NCI-H1092 treated with DMSO at 0.1 percent for 48 hours (cell line): Measurements from ENCODE around the gene NPY.
A peak's percentile ranks its signal among the peaks of the same experiment; 100 is the strongest.
"Not testable (repeated sequence)": the region's sequence is repeated elsewhere in the genome, so short reads cannot be mapped to it uniquely, and the experiment has no call there.

Experiments
- DNase-seq: peaks from one replicate; lab custom pipeline; 2025; lab: John Stamatoyannopoulos, UW

The NPY gene

GRCh38 chr7:24283897-24284698 is at the start of gene NPY:
TSS of gene NPY (plus strand) at chr7:24284190. CDS start at chr7:24285241, 1,051 bp downstream.
- no peak for DNase-seq

DNA sequence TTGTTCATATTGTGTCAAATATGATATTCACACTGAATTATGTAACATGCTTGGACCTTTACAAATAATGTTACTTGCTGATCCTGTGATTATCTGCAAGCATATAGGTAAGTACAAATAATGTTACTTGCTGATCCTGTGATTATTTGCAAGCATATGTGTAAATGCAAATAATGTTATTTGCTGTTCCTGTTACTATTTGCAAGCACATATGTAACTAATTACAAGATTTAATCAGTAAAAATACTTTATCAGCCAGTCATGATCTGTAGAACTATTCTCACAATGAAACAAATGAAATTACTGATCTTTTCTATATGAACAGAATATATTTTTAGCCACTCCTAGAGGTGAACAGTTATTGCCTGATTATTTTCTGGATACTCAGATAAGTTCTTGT is 44.7 kb upstream of the NPY start:
- no peak for DNase-seq

DNA sequence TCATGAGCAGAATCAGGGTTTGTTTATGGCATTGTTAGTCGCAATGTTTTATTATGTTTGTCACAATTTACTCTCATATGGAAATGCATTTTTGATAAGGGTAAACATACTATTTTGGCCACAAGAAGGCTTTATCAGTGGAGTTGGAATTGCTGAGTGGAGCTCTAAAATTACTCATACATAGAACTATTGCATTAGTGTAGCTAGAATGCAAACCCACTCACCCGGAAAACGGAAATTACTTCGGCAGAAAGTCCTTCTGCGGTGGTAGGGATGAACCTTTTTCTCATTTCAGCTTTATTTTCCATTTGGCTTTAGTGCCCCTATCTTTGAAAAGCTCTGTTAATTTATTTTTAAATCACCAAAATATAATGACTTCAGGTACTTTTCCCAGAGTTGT is 42.8 kb upstream of the NPY start:
- no peak for DNase-seq

DNA sequence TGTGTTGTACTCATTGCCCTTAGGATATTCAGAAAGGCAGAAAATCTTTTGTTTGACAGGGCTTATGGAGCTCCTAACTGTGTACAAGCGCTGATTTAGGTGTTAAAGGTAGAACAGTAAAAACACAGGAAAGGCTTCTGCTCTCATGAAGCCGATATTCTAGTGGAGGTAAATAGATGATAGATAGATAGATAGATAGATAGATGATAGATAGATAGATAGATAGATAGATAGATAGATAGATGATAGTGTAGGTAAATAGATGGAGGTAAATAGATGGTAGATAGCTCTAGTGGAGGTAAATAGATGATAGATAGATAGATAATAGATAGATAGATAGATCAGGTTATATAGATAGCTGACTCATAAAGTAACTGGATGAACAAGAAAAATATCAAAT is 39.4 kb upstream of the NPY start:
- no peak for DNase-seq

DNA sequence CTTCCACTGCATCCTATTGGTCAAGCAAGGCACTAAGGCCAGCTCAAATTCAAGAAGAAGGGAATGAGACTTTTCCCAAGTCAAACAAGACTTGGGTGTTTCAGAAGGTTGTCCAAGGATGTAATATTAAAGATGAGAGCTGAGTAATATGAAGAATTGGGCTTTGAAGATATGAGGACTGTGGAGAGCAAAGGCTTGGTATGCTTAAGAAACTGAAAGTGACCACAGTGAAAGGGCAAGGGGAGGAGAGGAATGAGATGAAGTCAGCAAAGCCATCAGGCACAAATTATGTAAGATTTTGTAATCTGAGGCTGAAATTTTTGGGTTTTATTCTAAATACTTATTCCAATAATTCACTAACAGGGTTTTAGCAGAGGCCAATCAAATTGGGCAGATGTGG is 38.6 kb upstream of the NPY start:
- DNase-seq: no peak

- DNase-seq: no peak
These were observed 34.7 kb upstream of the NPY start for GRCh38 chr7:24249266-24249665.

DNA sequence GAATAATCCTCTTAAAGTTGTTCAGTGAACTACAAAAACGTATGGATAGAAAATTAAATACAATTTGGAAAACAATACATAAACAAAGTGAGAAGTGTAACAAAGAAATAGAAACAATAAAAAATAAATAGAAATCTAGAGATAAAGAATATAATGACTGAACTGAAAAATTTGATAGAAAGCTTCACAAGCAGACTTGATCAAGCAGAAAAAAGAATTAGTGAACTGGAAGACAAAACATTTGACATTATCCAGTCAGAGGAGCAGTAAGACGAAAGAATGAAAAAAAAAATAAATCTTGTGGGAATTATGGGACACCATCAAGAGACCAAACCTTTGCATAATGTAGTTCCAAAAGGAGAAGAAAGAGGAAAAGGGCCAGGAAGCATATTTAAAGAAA is 32.4 kb upstream of the NPY start:
- DNase-seq: no peak

DNA sequence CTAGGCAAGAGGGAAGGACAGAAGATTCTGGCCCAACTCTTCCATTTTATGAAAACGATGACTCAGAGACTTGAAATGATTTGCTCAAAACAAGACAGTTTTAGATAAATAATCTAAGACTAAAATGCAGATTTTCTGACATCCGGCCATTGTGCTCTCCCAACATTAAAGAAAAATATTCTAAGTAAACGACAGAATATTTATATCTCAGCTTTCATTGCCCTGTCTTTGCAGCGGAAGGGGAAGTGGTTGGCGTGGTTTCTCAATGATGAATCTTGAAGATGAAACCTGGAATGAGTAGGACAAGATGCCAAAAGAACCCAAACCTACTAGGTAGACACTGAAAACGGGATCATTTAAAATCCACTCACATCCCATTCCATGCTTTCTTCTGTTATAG is 28.9 kb upstream of the NPY start:
- no peak for DNase-seq

GRCh38 chr7:24258324-24258723 is 25.7 kb upstream of the NPY start:
- not testable (repeated sequence) for DNase-seq

DNA sequence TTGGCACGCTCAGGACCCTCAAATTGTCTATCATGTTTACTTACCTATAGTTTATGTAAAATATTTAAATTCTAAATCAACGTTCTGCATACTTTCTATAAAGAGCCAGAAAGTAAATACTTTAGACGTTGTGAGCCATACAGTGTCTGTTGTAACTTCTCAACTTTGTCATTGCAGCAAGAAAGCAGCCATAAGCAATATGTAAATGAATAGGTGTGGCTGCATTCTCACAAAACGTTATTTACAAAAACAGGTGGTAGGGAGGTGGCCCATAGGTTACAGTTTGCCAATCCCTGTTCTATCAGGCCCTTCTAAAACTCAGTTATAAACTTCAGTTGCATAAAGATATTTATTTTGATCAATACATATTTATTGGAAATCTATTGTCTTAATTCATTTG is 12.1 kb upstream of the NPY start:
- DNase-seq: no peak

DNA sequence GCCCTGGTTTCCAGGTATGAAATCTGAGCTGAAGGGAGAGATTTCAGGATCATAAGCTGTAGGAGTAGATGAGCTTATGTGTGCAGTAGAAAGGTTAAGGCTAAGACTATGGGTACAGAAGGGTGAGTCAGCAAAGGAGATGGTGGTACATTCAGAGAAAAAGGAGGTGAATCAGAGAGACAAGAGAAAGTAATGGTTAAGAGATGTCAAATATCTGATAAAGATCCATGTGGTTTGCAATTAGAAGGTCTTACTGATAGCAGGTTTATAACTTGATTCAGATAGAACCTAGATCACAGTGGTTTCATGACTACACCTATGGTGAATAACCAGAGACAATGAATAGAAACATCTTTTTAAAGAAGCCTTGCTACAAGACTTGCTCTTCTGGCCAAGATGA is 4.5 kb upstream of the NPY start:
- no peak for DNase-seq

- DNase-seq: no peak
These were observed 465 bp upstream of the NPY start for GRCh38 chr7:24283554-24283896.

DNA sequence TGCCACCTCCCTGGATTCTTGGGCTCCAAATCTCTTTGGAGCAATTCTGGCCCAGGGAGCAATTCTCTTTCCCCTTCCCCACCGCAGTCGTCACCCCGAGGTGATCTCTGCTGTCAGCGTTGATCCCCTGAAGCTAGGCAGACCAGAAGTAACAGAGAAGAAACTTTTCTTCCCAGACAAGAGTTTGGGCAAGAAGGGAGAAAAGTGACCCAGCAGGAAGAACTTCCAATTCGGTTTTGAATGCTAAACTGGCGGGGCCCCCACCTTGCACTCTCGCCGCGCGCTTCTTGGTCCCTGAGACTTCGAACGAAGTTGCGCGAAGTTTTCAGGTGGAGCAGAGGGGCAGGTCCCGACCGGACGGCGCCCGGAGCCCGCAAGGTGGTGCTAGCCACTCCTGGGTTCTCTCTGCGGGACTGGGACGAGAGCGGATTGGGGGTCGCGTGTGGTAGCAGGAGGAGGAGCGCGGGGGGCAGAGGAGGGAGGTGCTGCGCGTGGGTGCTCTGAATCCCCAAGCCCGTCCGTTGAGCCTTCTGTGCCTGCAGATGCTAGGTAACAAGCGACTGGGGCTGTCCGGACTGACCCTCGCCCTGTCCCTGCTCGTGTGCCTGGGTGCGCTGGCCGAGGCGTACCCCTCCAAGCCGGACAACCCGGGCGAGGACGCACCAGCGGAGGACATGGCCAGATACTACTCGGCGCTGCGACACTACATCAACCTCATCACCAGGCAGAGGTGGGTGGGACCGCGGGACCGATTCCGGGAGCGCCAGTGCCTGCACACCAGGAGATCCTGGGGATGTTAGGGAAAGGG is 913 bp downstream of the NPY start:
- no peak for DNase-seq

- DNase-seq: peak; percentile 50
These were observed 6.1 kb downstream of the NPY start for GRCh38 chr7:24290004-24290641.

DNA sequence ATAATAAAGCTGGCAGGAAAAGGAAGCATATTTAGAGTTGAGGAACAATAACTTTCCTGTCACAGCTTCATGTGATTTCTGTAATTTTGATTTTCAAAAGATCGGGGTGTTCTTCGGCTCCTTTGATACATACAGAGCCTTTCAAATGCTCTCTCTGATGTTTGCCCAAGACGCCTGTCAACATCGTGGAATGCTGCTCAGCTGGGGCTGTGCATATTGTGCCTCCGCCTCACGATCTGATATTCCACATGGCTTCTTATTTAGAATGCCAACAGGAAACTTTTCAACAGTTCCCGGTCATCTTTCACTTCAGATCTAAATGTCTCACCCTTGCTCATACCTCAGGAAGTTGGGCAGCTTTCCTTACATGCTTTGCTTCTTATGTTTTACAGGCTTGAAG is 7.3 kb downstream of the NPY start:
- no peak for DNase-seq

DNA sequence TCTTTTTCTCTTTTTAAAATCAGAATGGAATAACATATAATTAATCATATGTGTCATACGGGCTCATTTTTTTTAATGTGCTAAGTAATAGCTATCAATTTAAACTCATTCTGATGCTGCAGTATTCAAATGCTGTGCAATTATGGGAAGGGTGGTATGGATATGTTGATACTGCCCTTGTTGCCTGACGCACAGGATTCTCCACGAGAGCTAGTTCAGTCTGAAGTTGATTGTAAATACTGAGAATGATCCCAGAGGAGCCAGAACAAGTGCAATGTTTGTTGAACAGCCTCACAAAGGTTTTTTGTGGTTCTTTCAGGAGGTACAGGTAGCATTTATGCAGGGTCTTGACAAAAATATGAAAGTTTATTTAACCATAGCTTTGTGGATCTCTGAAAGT is 13.4 kb downstream of the NPY start:
- DNase-seq: peak; percentile 7

DNA sequence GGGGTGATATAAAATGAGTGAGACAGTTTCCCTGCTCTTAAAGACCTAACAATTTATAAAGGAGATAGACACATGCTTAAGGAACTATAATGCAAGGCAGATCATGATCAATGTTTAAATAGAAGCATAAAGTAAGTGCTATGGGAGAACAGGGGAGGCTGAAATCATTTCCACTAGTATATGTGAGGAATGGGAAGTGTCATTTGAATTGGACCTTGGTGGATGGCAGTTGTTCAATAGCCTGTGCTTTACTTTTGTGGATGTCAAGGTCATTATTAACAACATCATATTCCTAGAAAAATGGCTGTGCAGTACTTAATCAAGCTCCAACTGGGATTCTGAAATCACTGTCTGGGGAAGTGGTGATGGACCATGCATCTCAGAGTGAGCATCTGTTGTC is 14.7 kb downstream of the NPY start:
- no peak for DNase-seq

DNA sequence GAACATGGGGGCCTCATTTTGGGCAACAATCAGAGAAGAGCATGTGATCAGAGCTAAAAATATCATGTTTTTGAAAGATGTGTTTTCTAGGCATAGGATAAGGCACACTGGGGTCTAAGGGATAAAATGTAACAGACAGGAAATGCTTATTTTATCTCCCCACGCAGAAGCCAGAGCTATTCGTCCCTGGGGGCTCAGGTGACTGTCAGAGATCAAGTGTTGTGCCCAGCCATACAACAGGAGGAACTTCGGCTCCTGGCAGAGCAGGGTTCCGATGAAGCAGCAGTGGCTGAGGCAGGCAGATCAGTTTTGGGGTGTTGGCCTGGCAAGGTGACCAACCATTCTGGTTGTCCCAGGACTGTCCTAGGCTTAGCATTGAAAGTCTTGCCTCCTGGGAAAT is 15.2 kb downstream of the NPY start:
- DNase-seq: no peak

- no peak for DNase-seq
These were observed 17.7 kb downstream of the NPY start for GRCh38 chr7:24301703-24302102.

- no peak for DNase-seq
These were observed 20.6 kb downstream of the NPY start for GRCh38 chr7:24304494-24305095.

DNA sequence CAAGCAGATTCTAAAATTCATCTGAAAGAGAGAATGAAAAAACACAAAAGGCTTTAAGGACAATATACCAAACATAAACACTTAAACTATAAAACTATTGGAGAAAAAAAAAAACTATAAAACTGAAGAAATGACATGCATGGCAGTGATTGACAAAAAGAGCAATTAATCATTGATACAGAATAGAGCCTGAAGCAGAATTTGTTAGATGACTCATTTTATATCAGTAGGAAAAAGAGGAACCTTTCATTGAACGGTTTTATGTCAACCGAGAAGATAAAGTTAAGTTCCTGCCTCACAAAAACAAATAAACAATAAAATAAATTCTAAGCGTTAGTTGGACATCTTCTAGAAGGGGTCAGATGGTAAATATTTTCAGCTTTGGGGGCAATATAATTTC is 23.3 kb downstream of the NPY start:
- DNase-seq: no peak

- no peak for DNase-seq
These were observed 28.6 kb downstream of the NPY start for GRCh38 chr7:24312588-24312987.

DNA sequence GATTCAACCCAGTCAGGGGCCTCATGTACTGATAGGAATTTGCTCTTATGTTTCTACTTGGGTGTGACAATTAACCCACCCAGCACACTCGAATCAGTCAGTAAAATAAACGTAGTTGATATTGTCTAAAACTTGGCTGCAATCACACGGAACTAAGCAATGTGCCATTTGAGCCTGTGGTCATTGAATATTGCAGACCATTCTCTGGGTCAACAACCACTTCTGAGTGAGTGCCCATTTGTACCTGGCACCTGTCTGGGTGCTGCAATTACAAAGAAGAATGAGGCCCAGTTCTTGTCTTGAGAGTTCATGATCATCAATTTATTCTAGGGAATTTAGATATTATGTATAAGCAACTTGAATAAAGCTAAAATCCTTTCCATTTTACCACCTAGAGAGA is 29.8 kb downstream of the NPY start:
- peak; percentile 24 for DNase-seq
